Omental fat pad (tissue), 4 donors: ENCODE measurements around the gene RBM25. TPM values are rescaled to one million over a fixed set of nuclear protein-coding genes. Genes with fewer than 3 reads are reported as not detected.
A peak's percentile ranks its signal among the peaks of the same experiment; 100 is the strongest.
"Not testable (repeated sequence)": the region's sequence is repeated elsewhere in the genome, so short reads cannot be mapped to it uniquely, and the experiment has no call there.

ENCODE experiments used
- ATAC-seq: fragments of 150-250 bp; one replicate; pipeline ENCODE4 v1.9.1; 2016; ENCODE audit warnings: mild to moderate bottlenecking, moderate library complexity; ENCODE audit not compliant: low FRiP score
- DNase-seq: peaks from one replicate; pipeline ENCODE4 v3.0.0-alpha.2; 2019; ENCODE audit warnings: low spot score
- total RNA-seq, 4 donors: library from RNA; depleted of rRNA; stranded (reverse); fragments of >200 nt; gene quantifications; one replicate each; pipeline ENCODE4 v1.1.0, GENCODE V29; 2016
- TF ChIP-seq, protein P1 (sequence below), 3 donors: fragments of 450-650 bp; IDR thresholded peaks; one replicate each; pipeline ENCODE4 v1.5.1; 2016 to 2017; ENCODE audit warnings: antibody characterized with exemption in 3 of 3, mild to moderate bottlenecking in 3 of 3, moderate library complexity in 2 of 3

Gene RBM25
- total RNA-seq, result 10 to 100 TPM; 46.6 to 99.9 (median 65.6) TPM

DNA sequence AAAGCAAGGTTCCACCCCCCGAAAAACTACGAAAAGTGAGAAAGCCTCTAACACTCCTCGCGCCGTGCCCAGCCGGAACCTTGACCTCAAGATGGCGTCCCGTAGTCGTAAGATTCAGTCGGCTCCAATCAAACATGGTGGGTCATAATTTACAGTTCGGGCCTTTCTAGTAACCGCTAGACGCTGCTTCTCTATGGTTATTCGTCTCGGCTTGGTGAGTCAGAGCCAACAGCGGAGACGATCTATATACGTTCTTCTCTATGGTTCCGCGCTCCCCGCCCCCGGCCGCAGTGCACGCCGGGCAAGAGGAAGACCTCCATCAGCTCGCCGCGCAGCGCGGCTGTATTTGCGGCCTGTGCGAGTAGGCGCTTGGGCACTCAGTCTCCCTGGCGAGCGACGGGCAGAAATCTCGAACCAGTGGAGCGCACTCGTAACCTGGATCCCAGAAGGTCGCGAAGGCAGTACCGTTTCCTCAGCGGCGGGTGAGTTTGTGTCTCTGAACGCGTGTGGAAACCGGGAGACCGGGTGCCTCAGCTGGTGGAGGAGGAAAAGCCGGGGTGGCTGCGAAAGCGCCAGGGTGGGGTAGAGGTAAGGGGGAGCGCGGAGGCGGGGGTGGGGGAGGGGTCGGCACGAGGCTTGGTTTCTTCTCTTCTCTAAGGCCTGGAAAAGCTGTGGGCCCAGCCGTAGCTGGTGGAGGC lies at the start of gene RBM25:
Gene RBM25 (plus strand): TSS at position 311 of the 698 bp plus-strand sequence. CDS start 13,108 bp downstream, outside the sequence.
- TF ChIP-seq, protein P1, sequence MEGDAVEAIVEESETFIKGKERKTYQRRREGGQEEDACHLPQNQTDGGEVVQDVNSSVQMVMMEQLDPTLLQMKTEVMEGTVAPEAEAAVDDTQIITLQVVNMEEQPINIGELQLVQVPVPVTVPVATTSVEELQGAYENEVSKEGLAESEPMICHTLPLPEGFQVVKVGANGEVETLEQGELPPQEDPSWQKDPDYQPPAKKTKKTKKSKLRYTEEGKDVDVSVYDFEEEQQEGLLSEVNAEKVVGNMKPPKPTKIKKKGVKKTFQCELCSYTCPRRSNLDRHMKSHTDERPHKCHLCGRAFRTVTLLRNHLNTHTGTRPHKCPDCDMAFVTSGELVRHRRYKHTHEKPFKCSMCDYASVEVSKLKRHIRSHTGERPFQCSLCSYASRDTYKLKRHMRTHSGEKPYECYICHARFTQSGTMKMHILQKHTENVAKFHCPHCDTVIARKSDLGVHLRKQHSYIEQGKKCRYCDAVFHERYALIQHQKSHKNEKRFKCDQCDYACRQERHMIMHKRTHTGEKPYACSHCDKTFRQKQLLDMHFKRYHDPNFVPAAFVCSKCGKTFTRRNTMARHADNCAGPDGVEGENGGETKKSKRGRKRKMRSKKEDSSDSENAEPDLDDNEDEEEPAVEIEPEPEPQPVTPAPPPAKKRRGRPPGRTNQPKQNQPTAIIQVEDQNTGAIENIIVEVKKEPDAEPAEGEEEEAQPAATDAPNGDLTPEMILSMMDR (IDR thresholded peaks at IDR 0.05), result no peak
- DNase-seq (peak; percentile 86), ATAC-seq (peak; percentile 100)

DNA sequence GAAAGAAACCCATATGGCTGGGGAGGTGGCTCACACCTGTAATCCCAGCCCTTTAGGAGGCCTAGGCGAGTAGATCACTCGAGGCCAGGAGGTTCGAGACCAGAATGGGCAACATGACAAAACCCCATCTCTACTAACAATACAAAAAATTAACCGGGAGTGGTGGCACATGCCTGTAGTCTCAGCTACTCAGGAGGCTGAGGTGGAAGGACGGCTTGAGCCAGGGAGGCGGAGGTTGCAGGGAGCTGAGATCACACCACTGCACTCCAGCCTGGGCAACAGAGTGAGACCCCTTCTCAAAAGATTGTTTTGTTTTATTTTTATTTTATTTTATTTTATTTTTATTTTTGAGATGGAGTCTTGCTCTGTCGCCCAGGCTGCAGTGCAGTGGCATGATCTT lies 47.1 kb upstream of the RBM25 start:
- DNase-seq, ATAC-seq: not testable (repeated sequence)

DNA sequence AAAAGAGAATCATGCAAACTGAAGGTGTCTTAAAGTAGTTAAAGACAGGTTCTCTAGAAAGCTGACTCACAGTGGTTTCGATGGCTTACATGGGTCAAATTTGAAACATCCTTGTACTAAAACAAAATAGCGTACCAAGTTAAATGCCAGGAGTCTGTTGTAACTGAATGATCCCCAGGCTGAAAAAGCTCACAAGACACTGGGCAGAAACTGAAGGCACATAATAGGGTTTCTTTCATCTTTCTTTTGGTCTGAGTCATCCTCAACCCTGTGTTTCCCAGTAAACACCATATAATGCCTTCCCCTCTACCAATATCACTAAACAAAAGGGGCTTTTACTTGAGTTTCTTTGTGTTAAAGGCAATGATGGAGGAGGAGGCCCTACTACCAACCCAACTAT lies 44.2 kb upstream of the RBM25 start:
- no peak for ATAC-seq
- DNase-seq, result no peak
- TF ChIP-seq, protein P1 (IDR thresholded peaks at IDR 0.05), result no peak

DNA sequence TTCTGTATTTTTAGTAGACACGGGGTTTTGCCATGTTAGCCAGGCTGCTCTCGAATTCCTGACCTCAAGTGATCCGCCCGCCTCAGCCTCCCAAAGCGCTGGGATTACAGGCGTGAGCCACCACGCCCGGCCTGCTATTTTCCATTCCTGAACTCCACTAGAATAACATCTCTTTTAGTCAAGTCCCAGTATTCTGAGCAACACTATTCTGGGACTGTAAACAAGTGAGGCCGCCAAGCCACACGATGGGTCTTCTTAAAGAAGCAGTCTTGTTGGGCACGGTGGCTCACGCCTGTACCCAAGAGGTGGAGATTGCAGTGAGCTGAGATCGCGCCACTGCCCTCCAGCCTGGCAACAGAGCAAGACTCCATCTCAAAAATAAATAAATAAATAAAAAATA lies 42.8 kb upstream of the RBM25 start:
- not testable (repeated sequence) for ATAC-seq, DNase-seq

DNA sequence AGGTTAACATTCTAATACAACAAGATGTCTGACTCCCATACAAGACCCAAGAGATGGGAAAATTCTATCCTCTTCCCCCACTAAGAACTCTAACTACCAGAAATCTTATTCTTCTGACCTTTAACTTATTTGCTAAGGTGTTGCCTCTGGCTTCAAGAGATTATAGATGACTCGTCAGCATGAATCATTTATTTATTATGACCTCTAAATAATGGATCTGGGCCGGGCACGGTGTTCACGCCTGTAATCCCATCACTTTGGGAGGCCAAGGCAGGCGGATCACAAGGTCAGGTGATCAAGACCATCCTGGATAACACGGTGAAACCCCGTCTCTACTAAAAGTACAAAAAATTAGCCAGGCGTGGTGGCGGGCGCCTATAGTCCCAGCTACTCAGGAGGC lies 42.3 kb upstream of the RBM25 start:
- not testable (repeated sequence) for ATAC-seq, DNase-seq

DNA sequence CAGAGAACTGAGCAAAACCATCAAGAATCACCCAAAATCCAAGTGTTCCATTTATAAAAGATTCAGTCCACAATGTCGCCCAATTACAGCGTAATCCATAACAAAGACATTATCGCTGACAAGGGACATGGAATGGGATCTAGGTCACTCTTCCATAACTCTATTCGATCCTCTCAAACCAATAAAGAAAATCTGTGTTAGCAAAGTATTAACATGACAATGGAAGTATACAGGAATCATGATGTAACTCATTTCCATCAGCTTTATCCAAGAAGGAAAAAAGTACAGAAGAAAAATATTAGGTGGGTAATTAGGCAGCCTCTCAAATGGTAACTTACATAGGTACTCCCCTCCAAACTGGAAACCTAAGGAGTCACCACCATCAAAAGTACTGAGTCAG lies 36.3 kb upstream of the RBM25 start:
- no peak for DNase-seq
- no peak for ATAC-seq
- TF ChIP-seq, protein P1 (IDR thresholded peaks at IDR 0.05), result no peak

DNA sequence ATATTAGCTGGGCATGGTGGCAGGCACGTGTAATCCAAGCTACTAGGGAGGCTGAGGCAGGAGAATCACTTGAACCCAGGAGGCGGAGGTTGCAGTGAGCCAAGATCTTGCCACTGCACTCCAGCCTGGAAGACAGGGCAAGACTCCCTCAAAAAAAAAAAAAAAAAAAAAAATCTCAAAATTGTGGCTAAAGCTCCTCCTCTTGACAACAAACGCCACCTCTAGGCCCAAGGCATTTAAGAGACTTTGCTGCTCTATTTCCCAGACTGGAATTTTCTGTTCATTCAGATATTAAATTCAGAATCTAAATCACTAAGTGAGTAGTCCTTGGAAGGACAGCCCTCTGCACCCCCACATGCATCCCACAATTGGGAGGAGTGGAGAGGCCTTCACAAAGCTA lies 32.8 kb upstream of the RBM25 start:
- no peak for DNase-seq
- ATAC-seq, result no peak
- TF ChIP-seq, protein P1 (IDR thresholded peaks at IDR 0.05), result no peak

DNA sequence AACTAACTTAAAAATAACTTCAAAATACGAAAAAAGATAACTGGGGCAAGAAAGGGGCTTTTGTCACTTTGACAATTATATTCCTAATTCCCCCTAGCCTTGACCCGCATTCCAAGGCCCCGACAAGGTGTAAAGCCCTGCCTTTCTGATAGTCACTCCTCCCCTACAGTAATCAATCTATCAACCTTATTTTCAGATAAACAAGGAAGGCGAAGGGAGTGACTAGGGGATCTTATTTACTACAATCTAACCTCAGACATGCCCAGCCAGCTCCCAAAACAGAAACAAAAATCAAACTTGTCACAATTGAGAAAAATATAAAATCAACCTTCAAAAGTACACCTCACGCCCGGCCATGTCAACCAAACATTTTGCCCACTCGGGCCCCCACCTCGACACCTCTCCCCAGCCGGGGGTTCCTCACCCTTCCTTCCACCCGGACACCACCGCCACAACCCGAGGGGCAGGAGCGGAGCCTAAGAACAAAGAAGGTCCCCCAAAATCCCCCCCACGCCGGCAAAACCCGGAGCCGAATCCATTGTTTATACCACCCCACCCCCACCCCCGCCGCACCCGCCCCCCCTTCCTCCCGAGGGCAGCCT lies 32.0 kb upstream of the RBM25 start:
- peak; percentile 5 for ATAC-seq
- TF ChIP-seq, protein P1 (IDR thresholded peaks at IDR 0.05), result no peak
- no peak for DNase-seq
